ENCODE results near the gene HMCN2.
"Not testable (repeated sequence)": the region's sequence is repeated elsewhere in the genome, so short reads cannot be mapped to it uniquely, and the experiment has no call there.

Gene HMCN2

DNA sequence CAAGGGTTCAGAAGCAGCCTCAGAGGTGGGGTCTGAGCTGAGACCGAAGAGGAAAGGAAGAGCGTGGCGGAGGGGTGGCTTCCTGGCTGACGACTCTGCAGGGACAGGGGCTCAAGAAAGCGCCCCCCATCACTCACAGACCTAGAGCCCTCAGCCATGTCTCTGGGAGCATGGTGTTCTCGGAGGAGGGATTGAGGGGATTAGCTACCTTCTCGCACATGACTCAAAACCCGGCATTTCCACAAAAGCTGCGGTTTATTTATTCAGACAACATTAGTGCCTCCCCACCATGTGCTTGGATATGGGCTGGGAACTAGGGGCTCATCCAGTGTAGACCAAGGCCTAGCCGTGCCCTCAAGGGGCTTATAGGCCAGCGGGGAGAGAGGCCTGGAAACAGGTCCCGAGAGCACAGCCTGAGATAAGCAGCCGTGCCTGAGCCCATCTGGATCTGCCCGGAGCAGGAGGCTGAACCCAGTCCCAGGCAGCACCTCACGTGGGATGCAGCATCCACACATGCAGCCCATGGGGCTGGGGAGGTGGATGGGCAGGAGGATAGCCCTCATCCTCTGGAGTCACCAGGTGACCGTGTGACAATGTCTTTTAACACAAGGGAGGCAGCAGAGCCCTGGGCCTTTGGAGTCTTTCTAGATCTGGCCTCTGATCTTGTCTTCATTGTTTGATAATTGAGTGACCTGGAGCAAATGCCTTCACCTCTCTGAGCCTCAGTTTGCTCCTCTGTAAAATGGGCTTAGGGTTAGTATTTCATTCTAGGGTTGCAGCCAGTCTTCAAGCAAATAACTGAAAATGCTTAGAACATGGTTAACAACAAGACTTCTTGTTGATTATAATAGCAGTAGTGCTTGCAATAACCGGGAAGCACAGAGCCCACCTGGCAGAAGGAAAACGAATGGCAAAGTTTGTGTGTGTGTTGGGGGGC, 878 bp upstream of the HMCN2 start:
- no peak for DNase-seq (ENCODE audit: low spot score)

DNA sequence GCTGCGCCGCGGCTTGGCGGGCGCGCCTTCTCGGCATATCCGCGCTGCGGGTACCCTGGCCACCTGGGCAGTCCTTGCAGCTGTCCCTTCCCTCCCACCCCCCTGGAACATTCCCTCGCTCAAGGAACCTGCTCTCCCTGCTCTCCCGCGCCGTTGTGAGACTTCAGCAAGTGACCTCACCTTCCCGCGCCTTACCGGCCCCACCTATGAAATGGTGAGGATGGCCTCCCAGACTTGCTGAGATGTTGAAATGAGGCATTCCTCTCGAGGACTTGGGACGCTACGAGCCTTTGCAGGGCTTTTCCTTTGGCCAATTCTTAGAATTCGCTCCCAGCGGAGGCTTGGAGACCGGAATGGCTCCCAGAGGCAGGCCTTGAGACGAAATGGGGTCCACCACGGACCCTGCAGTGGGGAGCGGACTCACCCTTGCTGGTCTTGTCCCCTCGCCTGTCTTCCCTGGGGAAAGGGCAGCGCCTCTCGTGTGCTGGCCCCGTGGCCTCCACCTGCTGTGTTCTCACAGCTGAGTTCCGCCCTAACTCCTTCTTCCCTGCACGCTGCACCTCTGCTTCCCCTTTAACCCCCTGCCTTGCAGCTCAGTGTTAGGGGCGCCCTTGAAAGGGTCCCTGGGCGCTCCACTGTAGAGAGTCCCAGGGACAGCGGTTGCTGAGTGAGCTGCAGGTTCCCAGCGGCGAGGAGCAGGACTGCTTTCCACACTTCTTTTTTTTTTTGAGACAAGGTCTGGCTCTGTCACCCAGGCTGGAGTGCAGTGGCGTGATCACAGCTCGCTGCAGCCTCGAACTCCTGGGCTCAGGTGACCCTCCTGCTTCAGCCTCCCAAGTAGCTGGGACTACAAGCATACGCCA, 907 bp downstream of the HMCN2 start:
- DNase-seq (ENCODE audit: low spot score): peak; percentile 29

DNA sequence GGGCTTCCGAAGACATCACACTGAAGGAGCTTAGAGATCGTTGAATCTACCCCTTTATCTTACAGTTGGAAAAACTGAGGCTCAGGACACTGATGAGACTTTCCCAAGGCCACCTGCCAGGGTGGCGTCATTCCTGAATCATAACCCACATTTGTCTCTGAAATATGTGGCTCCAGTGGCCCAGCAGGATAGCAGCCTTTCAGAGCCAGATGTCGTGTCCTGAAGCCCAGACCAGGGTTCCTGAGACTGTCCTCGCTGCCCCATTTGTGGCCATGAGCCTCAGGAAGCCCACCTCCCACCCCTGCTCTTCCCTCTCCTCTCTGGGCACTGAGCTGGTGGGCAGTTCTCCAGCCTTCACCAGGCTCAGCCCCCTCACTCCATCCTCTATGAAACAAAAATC, 2.4 kb downstream of the HMCN2 start:
- DNase-seq (ENCODE audit: low spot score): no peak

DNA sequence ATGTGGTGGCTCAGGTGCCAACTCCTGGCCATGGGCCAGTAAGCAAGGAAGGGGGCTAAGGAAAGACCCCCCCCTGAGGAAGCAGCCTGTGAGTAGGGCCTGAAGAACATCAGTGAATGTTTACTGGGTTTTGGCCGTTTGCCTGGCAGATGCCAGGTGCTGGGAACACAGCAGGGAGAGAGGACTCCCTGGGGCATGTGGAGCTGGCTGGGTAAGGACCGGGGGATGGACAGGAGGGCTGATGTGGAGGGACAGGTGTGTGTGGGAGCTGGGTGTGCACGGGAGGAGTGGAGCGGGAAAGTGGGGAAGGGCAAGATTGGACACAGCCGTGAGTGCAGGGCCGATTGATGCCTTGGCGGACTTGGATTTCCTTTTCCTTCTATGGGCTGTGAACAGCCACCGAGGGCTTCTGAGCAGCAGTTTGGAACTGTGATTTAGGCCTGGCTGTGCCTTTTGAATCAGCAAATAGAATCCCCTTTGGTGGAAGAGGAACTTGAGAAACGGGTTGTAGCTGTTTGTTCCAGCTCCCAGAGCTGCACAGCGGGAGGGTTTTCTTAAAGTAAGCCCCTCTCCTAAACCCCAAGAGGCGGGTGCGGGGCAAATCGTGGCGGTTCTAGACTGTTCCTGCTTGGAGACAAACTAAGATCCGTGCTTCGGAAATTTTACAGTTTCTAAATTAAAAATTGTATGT, 3.1 kb downstream of the HMCN2 start:
- DNase-seq (ENCODE audit: low spot score): no peak

DNA sequence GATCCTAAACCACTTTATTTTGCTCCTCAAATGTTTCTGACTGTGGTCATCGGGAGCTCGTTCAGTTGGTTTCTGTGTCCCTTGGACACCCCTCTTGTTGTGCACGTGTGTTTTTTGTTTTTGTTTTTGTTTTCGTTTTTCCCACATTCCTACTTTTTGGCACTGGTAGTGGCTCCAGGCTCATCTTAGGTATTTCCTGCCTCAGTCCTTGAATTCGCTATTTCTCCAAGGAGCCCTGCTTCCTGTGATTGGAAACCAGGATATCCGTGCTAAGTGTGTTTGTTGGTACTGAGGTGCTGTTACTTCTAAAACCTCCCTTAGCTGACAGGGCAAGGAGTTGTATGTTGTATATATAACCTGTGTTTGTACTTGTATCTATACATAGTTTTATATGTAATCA, 5.9 kb downstream of the HMCN2 start:
- DNase-seq (ENCODE audit: low spot score): no peak

DNA sequence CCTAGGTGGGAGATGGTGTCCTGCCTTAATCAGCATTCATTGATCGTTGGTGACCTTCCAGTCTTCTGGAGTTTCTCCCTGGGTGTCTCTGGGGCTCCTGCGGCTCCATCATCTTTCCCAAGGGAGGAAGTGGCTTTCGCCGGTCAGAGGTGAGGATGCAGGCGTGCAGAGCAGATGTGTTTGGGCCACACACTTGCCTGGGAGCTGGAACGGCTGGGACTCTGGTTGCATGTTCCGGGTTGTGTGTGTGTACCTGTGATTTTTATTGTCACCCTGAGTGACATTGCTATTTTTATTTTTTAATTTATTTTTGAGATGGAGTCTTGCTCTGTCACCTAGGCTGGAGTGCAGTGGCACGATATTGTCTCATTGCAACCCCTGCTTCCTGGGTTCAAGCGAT, 9.6 kb downstream of the HMCN2 start:
- DNase-seq (ENCODE audit: low spot score): peak; percentile 10

DNA sequence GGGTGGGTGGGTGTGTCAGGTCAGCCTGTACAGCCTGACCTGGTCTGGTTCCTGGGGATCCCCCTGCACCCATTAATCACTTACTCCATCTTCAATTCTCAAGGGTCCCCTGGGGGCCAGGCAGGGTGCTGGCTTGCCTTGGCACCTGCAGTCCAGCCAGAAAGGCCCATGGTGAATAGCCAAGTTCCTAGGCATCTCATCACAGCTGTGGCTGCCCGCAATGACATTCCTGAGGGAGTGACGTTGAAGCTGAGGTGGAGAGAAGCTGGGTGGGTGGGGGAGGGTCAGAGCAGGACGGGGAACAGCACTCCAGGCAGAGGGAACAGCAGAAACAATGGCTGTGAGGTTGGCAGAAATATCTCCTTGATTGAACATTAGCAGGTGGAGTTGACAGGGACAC, 10.6 kb downstream of the HMCN2 start:
- no peak for DNase-seq (ENCODE audit: low spot score)

DNA sequence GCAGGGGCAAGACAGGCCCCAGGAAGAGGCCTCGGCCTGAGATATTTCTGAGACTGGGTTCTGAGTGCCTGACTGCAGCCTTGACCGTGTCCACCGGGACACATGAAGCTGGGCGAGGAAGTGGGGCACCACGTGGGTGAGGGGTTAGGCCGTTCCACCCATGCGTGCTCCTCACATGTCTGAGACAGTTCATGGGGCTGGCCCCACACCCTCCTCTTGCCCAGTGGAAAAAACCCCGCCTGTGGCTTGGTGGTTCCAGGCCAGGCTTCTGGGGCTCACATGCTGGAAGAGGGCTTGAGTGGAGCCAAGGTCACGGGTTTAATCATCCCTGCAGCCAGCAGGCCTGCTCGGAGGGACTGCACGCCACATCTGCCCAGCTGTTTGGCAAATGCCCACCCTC, 11.4 kb downstream of the HMCN2 start:
- no peak for DNase-seq (ENCODE audit: low spot score)

DNA sequence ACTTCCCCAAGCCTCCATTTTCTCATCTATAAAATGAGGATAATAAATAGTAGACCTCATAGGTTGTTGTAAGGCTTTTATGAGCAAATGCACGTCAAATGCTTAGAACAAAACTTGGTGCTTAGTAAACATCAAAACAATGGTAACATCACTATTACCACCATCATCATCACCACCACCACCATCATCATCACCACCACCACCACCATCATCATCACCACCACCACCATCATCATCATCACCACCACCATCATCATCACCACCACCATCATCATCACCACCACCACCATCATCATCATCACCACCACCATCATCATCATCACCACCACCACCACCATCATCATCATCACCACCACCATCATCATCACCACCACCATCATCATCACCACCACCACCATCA, 12.0 kb downstream of the HMCN2 start:
- not testable (repeated sequence) for DNase-seq (ENCODE audit: low spot score)

DNA sequence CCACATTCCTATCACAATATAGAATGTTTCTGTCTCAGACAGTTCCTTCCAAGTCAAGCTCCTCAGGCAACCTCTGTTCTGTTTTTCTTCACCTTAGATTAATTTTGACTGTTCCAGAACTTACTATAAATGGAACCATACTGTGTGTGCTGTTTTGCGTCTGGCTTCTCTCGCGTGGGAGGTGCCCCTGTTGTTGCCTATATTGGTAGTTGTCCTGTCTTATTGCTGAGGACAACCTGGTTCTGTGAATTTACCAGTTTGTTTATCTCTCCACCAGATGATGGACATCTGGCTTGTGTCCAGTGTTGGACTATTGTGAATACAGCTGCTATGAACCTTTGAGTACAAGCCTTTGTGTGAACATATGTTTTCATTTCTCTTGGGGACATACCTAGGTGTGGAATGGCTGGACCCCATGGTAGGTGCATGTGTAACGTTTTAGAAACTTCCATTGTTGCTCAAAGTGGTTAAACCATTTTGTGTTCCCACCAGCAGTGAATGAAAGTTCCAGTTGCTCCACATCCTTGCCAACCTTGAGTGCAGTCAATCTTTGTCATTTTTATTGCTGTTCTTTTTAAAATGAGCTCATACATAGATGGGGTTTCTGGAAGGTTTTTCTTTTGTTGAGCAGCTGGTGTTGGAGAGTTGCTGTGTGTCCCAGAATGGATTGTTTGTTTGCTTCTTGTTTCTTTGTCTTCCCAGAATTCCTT, 18.1 kb downstream of the HMCN2 start:
- DNase-seq (ENCODE audit: low spot score): no peak

DNA sequence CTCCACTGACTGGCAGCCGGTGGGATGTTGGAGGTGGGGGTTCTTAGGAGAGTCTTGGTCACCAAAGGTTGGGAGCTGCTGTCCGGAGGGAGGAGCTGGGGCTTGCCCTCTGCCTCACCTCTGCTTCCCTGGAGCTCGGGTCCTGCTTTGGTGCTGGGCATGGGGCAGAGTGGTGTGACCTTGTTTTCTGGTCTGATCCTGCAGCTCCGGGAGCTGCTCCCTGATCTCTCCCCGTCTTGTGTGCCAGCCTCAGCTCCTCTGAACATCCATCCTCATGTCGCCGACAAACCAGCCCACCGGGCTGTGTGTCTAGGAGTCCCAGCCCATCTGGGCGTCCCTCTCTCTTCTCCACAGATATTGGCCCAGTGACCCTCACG, 18.7 kb downstream of the HMCN2 start:
- no peak for DNase-seq (ENCODE audit: low spot score)

DNA sequence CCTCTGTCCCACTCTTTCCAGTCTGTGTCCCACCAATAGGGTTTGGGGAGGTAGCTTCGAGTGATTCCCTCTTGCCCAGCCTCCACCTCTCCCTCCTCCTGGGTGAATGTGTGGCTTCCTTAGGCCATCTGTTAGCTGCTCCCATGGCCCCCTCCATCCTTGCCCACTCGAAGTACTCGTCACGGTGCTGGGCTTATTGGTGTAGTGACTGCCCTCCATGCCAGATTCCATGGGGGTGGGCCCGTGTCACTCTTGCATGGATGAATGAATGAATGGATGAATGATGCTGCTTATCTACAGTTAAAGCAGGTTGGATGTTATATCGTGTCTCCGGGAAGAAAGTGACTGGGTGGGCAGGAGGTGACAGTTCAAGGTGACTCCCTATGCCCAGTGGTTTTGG, 19.1 kb downstream of the HMCN2 start:
- DNase-seq (ENCODE audit: low spot score): no peak

DNA sequence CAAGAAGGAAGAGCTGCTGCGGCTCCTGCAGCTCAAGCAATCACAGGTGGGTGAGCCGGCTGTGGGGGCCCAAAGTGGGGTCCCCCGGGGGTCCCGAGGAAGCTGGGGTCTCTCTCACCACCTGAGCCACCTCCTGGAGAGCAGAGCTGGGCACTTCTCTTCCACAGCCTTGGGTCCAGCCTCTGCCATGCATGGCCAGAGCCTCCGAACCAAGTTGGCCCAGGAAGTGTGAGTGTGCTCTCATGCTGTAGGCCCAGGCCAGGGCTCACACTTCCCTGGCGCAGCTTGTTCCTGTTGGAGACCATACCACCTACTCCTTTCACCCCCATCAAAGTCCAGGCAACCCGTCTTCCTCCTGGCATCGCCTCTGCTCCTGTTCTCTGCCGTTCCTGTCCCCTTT, 19.7 kb downstream of the HMCN2 start:
- DNase-seq (ENCODE audit: low spot score): no peak

DNA sequence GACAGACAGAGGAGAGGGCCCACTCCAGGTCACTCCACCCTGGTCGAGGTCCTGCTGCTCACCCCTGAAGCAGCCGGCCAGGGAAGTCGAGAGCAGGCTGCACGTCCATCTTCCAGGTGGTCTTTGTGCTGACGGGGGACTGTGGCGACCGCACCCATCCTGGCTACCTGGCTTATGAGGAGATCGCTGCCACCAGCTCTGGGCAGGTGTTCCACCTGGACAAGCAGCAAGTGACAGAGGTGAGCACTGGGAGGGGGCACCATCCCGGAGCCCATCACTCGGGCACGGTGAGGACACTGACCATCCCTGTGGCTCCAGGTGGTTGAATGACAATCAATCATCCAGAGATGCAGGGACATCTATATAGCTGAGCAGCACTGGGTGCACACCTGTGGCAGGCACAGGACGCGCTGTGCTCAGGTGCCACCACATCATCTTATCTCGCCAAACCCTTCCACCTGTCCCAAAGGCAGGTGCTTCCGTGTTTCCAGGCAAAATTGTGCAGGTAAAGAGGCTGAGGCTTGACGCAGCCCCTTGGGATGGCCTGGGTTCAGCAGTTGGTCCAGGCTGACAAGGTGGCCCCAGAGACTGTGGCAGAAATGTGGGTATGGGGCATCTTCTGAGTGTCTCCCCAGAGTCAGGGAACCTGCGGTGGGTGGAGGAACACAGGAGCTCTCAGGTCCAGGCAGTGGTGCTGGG, 20.7 kb downstream of the HMCN2 start:
- no peak for DNase-seq (ENCODE audit: low spot score)

DNA sequence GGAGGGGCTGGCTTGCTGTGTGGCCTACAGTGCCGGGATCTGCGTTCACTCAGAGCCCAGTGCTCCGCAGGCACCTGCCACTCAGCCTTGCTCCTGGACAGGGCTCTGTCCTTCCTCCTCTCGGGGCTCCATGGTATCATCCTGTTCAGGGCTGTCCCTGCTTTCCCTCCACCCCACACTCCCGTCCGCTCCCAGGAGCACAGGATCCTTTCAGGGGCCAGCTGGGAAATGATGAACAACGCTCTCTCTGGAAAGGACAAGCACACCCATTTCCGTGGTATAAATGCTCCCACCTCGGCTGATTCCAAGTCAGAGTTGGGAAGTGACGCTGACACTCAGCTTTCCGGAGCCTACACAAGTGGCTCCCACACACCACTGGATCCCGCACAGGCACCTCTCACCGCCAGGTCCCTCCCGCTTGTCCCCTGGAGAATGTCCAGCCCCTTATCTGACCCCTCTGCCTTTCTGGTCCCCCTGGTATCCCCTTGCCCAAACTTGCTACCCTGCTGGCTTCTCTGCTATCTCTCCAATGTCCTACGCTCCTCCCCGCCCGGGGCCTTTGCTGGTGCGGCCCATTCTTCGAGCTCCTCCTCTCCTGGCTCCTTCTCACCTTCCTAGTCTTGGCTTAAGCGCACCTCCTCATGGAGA, 21.3 kb downstream of the HMCN2 start:
- DNase-seq (ENCODE audit: low spot score): no peak

DNA sequence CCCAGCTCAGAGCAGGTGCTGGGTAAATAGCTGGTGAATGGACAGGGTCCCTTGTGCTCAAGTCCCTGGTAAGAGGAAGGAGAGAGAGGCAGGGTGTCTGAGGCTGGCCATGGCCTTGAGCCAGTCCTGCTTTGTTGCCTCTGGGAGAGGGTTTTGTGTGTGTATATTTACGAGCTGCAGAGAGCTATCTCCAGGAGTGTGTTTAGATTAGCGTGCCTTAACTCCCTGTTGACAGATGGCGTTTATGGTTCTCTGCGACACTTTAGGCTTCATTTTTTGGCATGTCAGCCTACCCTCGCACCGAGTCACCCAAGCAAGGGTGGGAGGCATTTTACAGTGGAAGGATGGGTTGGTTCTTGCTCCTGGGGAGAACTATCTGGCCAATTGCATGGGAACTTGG, 22.2 kb downstream of the HMCN2 start:
- DNase-seq (ENCODE audit: low spot score): no peak

DNA sequence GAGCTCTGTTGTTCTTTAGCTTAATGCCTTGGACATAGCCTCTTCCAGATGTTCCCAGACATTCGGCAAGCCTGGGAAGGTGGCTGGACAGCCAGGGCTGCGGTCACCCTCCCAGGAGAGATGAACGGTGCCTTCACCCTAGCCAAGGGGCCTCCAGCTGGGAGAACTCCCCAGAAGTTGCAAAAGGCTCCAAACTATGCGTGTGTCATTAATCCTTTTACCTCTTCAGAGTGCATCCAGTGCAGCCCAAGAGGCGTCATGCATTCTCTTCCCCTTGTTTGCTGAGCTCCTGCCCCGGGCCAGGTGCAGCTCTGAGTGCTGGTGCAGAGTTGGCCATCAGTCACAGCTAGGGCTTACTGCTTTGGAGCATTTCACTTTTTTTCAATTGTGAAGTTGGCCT, 22.8 kb downstream of the HMCN2 start:
- DNase-seq (ENCODE audit: low spot score): no peak

DNA sequence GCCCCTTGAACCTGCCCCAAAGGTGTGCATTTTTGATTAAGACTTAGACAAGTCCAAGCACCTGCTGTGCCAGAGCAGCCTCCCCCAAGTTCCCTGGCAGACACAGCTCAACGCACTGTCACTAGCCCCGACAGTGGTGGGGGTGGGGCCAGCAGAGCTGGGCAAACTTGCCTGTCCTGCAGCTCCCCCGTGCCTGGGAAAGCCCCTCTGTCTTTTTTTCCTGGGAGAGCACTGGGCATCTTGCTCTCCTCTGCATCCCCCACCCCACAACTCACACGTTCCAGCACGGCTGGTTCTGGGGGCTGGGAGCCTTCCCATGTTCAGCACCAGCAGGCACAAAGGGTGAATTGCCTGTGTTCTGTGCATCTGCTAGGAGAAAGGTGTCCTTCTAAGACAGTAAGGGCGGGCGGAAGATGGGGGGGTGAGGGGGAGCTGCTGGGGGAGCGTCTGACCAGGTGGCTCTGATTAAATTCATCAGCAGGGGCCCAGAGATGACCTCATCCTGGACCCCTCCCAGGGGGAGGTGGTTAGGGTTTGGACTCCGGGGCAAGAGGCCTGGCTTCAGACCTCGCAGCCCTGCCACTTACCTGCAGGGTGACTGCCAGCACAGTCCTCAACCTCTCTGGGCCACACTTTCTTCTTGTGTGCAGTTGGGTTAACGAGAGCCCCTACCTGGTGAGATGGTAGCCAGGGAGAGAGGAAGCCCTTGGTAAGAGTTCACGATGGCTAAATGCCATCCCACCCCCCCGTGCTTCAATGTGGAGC, 23.5 kb downstream of the HMCN2 start:
- DNase-seq (ENCODE audit: low spot score): no peak

DNA sequence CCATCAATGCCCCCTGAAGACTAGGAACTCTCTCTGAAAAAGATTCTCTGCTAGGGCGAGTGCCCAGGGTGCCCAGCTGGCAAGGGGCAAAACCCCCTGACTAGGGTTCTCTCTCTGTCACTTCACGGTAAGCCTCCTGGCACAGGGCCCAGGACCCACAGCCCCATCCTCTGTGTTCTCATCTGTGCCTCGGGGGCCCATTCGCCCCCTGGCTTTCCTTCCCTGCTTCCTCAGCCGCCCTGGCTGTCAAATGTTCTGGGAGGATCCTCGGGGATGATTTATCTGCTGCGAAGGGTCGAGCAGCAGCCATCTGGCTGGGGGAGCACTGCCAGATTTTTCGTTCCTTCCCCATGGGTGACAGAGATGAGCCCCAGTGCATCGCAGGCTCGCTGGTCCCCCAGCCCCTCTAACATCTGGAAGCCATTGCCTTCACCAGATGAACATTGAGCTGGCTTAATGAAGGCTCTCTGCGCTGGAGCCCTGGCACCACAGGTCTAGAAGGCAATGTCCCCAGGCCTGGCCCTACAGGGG, 24.2 kb downstream of the HMCN2 start:
- DNase-seq (ENCODE audit: low spot score): no peak
